OCI-LY3 (cell line): ENCODE data around the gene TRPV6.

ENCODE experiments used
- H2AFZ ChIP-seq: fragments of 200-600, 300-600 bp; shearing (Covaris generic); 2 replicates; pipeline ENCODE4 v1.6.0; 2014; ENCODE audit warnings: antibody characterized with exemption, low read depth, low read length
- H3K27ac ChIP-seq: fragments of 200-600, 300-600 bp; sonication (generic); 2 replicates; pipeline ENCODE4 v1.5.1; 2014; ENCODE audit warnings: mild to moderate bottlenecking, low read length, moderate library complexity, mixed read lengths
- H3K27me3 ChIP-seq: fragments of 200-600, 300-600 bp; sonication (generic); 2 replicates; pipeline ENCODE4 v1.6.1; 2014; ENCODE audit warnings: low read depth, low read length, mixed read lengths
- H3K36me3 ChIP-seq: fragments of 200-600, 300-600 bp; sonication (generic); replicated peaks from 2 replicates; pipeline ENCODE3; 2014; ENCODE audit warnings: low read depth, low read length, mixed read lengths
- H3K4me1 ChIP-seq: fragments of 300-600, 200-600 bp; sonication (generic); 2 replicates; pipeline ENCODE4 v1.6.1; 2014; ENCODE audit warnings: low read length, mixed read lengths
- H3K4me2 ChIP-seq: fragments of 200-600, 300-600 bp; sonication (generic); 2 replicates; pipeline ENCODE4 v1.6.1; 2014; ENCODE audit warnings: low read length, mixed read lengths
- H3K4me3 ChIP-seq: fragments of 300-600, 200-600 bp; sonication (generic); 2 replicates; pipeline ENCODE4 v1.5.1; 2014; ENCODE audit warnings: antibody characterized with exemption, mild to moderate bottlenecking, low read length, moderate library complexity
- H3K79me2 ChIP-seq: fragments of 300-600, 200-600 bp; shearing (Covaris generic); 2 replicates; pipeline ENCODE4 v1.6.1; 2014; ENCODE audit warnings: mild to moderate bottlenecking, low read length, mixed read lengths
- H3K9ac ChIP-seq: fragments of 300-600, 200-600 bp; shearing (Covaris generic); 2 replicates; pipeline ENCODE4 v1.6.0; 2014; ENCODE audit warnings: mild to moderate bottlenecking, low read length, moderate library complexity
- H3K9me3 ChIP-seq: fragments of 200-600, 300-600 bp; shearing (Covaris generic); 2 replicates; pipeline ENCODE4 v1.6.1; 2014; ENCODE audit warnings: low read length, mixed read lengths; ENCODE audit not compliant: insufficient read depth
- H4K20me1 ChIP-seq: fragments of 200-600, 300-600 bp; sonication (generic); 2 replicates; pipeline ENCODE4 v1.6.1; 2016; ENCODE audit warnings: low read length, mixed read lengths; ENCODE audit not compliant: insufficient read depth
- EZH2phosphoT487 ChIP-seq: fragments of 200-600 bp; shearing (Covaris generic); IDR thresholded peaks from 2 replicates; pipeline ENCODE4 v1.6.1; 2018; ENCODE audit warnings: antibody characterized with exemption, mixed run types, low read depth
- TF ChIP-seq, protein P1 (sequence below): fragments of 200-600, 300-600 bp; sonication (generic); IDR thresholded peaks from 2 replicates; pipeline ENCODE4 v1.5.1; 2014; ENCODE audit warnings: antibody characterized with exemption, low read length, low read depth

The TRPV6 gene

DNA sequence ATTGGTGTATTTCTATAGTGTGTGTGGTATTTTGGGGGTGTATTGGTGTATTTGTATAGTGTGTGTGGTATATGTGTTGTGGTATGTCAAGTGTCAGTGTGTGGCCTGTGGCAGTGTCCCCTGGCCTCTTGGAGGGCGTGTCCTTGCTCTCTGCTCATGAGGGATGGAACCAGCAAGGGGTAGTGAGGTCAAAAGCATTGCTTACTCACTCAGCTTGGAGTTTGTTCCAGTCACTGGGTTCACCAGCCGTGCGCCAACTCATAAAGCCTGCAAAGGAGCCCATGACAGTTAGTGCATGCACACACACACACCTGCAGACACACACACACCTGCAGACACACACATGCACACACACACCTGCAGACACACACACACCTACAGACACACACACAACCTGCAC is 4.3 kb upstream of the TRPV6 start:
- no peak for TF ChIP-seq EZH2phosphoT487
- TF ChIP-seq, protein P1, sequence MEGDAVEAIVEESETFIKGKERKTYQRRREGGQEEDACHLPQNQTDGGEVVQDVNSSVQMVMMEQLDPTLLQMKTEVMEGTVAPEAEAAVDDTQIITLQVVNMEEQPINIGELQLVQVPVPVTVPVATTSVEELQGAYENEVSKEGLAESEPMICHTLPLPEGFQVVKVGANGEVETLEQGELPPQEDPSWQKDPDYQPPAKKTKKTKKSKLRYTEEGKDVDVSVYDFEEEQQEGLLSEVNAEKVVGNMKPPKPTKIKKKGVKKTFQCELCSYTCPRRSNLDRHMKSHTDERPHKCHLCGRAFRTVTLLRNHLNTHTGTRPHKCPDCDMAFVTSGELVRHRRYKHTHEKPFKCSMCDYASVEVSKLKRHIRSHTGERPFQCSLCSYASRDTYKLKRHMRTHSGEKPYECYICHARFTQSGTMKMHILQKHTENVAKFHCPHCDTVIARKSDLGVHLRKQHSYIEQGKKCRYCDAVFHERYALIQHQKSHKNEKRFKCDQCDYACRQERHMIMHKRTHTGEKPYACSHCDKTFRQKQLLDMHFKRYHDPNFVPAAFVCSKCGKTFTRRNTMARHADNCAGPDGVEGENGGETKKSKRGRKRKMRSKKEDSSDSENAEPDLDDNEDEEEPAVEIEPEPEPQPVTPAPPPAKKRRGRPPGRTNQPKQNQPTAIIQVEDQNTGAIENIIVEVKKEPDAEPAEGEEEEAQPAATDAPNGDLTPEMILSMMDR: no peak

DNA sequence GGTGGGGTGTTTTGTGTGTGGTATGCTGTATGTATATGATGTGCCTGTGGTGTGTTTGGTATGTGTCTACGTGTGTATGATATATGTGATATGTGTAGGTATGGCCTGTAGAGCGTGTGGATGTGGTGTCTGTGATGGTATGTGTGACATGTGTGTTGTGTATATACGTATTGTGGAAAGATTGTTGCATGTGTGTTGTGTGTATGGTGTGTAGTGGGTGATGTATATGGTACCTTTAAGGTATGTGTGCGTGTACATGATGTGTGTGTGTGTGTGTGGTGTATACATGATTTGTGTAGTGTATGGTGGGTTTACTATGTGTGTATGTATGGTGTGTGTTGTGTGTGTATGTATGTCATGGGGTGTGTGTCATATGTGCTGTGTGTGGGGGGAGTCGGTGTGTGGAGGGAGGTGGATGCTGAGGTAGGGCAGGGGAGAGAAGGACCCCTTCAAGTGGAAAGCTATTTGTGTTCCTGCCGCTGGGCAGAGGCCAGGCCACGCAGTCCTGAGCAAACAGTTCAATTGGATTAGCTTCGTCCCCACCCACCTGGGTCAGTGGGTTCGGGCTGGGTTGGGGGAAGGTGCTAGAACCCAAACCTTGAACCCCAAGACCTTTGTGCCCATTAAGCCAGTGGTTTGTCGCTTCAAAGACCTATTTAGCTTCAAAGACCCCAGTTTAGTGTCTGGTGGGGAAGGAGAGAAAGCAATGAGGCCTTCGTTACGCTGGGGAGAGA is 1.9 kb upstream of the TRPV6 start:
- H3K27me3 ChIP-seq: no peaks in the 10 kb centered on the region
- TF ChIP-seq, protein P1: no peak
- TF ChIP-seq EZH2phosphoT487: no peak
- H3K27ac ChIP-seq: no peak overlapping the region
- no peaks in the 10 kb centered on the region for H4K20me1 ChIP-seq
- H3K9ac ChIP-seq: no peak overlapping the region
- no peak overlapping the region for H3K4me2 ChIP-seq
- no peaks in the 10 kb centered on the region for H3K79me2 ChIP-seq
- no peaks in the 10 kb centered on the region for H3K9me3 ChIP-seq
- no peak overlapping the region for H2AFZ ChIP-seq
- no peaks in the 10 kb centered on the region for H3K36me3 ChIP-seq
- no peak overlapping the region for H3K4me3 ChIP-seq
- peaks cover 20% of the 10 kb centered on the region for H3K4me1 ChIP-seq

More for the DNA sequence above, 4.3 kb upstream of the TRPV6 start:
- H3K79me2 ChIP-seq: no peaks in the 10 kb centered on the region
- H3K9me3 ChIP-seq: no peaks in the 10 kb centered on the region
- H3K4me2 ChIP-seq: no peak overlapping the region
- H3K27ac ChIP-seq: no peak overlapping the region
- no peaks in the 10 kb centered on the region for H3K36me3 ChIP-seq
- no peak overlapping the region for H3K4me3 ChIP-seq
- no peaks in the 10 kb centered on the region; the same call in 1 of the 2 replicates for H3K27me3 ChIP-seq
- no peak overlapping the region for H2AFZ ChIP-seq
- H3K4me1 ChIP-seq: peaks cover under 1% of the 10 kb centered on the region; the same call in 1 of the 2 replicates
- no peaks in the 10 kb centered on the region for H4K20me1 ChIP-seq
- no peak overlapping the region for H3K9ac ChIP-seq

DNA sequence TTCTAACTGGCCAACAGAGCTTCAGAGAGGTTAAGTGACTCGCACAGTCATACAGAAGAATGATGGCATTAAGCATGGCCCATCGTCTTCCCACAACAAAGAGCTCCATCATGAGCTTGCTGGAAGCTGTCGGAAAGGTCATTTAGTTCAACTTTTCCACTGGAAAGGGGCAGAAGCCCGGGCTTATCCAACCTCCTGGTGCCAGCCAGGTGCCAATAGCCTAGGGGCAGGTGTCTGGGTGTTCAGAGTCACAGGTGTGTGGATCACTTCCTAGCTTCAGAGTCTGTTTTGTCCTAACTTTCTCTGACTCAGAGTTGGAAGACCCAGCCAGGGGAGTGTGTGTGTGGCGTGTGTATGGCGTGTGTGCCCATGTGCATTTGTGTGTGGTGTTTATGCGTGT is 1.3 kb upstream of the TRPV6 start:
- Histone ChIP-seq H3K4me1 (peaks cover 26% of the 10 kb centered on the region), H3K27me3 (no peaks in the 10 kb centered on the region), H4K20me1 (no peaks in the 10 kb centered on the region), H3K9me3 (no peaks in the 10 kb centered on the region), H3K4me2 (no peak overlapping the region), H3K36me3 (no peaks in the 10 kb centered on the region), H3K4me3 (no peak overlapping the region), H2AFZ (no peak overlapping the region), H3K9ac (no peak overlapping the region), H3K79me2 (no peaks in the 10 kb centered on the region), H3K27ac (no peak overlapping the region)
- no peak for TF ChIP-seq EZH2phosphoT487
- TF ChIP-seq, protein P1: no peak

DNA sequence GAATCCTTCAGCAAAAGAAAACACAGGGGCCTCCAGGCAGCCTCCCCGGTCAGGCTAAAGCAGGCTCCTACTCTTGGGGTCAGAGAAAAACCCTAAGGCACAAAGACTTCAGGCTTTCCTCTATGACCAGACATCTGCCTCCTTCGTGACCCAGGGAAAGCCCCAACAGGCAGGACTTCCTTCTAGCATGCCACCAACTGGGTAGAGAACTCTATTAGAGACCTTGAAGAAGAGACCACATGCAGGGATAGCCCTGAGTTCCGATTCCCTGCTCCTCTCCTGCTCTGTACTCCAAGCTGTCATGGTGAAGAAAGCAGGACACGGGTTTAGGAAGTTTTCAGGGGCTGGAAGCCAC is 1.3 kb downstream of the TRPV6 start:
- H3K4me3 ChIP-seq: no peak overlapping the region
- no peaks in the 10 kb centered on the region for H3K79me2 ChIP-seq
- no peaks in the 10 kb centered on the region for H4K20me1 ChIP-seq
- peaks cover 40% of the 10 kb centered on the region for H3K4me1 ChIP-seq
- no peaks in the 10 kb centered on the region for H3K36me3 ChIP-seq
- H3K27ac ChIP-seq: no peak overlapping the region
- H3K27me3 ChIP-seq: peaks cover 14% of the 10 kb centered on the region
- H3K9me3 ChIP-seq: no peaks in the 10 kb centered on the region
- H3K4me2 ChIP-seq: peak overlapping the region; percentile 32
- peak overlapping the region; percentile 47 for H2AFZ ChIP-seq
- peak overlapping the region; percentile 3; the same call in 1 of the 2 replicates for H3K9ac ChIP-seq
- TF ChIP-seq, protein P1: no peak
- TF ChIP-seq EZH2phosphoT487: no peak
